ENCODE results near the gene ASB5.
"Not testable (repeated sequence)": the region's sequence is repeated elsewhere in the genome, so short reads cannot be mapped to it uniquely, and the experiment has no call there.

The ASB5 gene

GRCh38 chr4:176306837-176307665 is 38.0 kb upstream of the ASB5 start:
- POLR2A ChIA-PET, result no interaction called here
- no peak for TF ChIP-seq CTCF (IDR thresholded peaks at IDR 0.05; ENCODE audit: insufficient read depth, low read length, missing control alignments)

GRCh38 chr4:176303938-176304337 is 34.9 kb upstream of the ASB5 start:
- TF ChIP-seq CTCF (IDR thresholded peaks at IDR 0.05; ENCODE audit: insufficient read depth, low read length, missing control alignments), result no peak
- CTCF ChIA-PET, result interaction anchor here (1.3 kb wide), 1 partner anchor 36 kb away, joined by 3 read pairs; no protein-coding TSS in a partner anchor
- DNase-seq (ENCODE audit: low read depth, low spot score), result no peak

More at GRCh38 chr4:176306837-176307665, 38.0 kb upstream of the ASB5 start:
- H3K4me3 ChIP-seq (ENCODE audit: low read depth, low read length), result no peak overlapping the region
- no peak for DNase-seq (ENCODE audit: low read depth, low spot score)
- CTCF ChIA-PET, result interaction anchor here (2.0 to 2.2 kb wide), 3 partner anchors 12 to 30 kb away, joined by 4 to 7 read pairs (median 5); partner anchors contain the start of gene SPCS3

GRCh38 chr4:176302283-176303275 is 33.6 kb upstream of the ASB5 start:
- TF ChIP-seq CTCF (IDR thresholded peaks at IDR 0.05; ENCODE audit: insufficient read depth, low read length, missing control alignments), result no peak
- H3K4me3 ChIP-seq (ENCODE audit: low read depth, low read length), result no peak overlapping the region
- ChIA-PET POLR2A (no interaction called here), CTCF (interaction anchor here (0.7 to 1.6 kb wide), 4 partner anchors 9 to 38 kb away, joined by 3 to 6 read pairs (median 4); no protein-coding TSS in a partner anchor)
- DNase-seq (ENCODE audit: low read depth, low spot score), result peak; percentile 37

More at GRCh38 chr4:176303938-176304337, 34.9 kb upstream of the ASB5 start:
- POLR2A ChIA-PET, result no interaction called here
- no peak overlapping the region for H3K4me3 ChIP-seq (ENCODE audit: low read depth, low read length)

DNA sequence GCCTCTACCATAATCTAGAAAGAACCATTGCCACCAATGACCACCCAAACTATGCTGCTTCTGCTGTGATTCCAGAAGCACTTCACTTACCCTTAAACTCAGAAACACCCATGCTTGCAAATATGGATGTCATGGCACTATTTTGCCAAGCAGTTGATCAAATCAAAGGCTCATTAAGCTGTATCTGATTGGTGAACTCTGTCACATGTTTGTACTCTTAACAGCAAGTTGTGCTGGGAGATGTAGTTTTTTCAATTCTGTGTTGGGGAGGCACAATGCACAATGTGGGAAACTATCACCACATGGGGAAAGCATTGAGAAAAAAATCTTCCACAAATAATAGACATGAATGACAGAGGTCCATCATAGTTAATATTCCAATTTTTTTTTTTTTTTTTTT is 31.5 kb upstream of the ASB5 start:
- ChIA-PET POLR2A (no interaction called here), CTCF (no interaction called here)
- DNase-seq (ENCODE audit: low read depth, low spot score), result no peak
- no peak overlapping the region for H3K4me3 ChIP-seq (ENCODE audit: low read depth, low read length)
- no peak for TF ChIP-seq CTCF (IDR thresholded peaks at IDR 0.05; ENCODE audit: insufficient read depth, low read length, missing control alignments)

- H3K4me3 ChIP-seq (ENCODE audit: low read depth, low read length), result no peak overlapping the region
- no peak for TF ChIP-seq CTCF (IDR thresholded peaks at IDR 0.05; ENCODE audit: insufficient read depth, low read length, missing control alignments)
- no peak for DNase-seq (ENCODE audit: low read depth, low spot score)
- POLR2A ChIA-PET, result no interaction called here
- CTCF ChIA-PET, result no interaction called here
These were observed 31.0 kb upstream of the ASB5 start for GRCh38 chr4:176300036-176300435.

DNA sequence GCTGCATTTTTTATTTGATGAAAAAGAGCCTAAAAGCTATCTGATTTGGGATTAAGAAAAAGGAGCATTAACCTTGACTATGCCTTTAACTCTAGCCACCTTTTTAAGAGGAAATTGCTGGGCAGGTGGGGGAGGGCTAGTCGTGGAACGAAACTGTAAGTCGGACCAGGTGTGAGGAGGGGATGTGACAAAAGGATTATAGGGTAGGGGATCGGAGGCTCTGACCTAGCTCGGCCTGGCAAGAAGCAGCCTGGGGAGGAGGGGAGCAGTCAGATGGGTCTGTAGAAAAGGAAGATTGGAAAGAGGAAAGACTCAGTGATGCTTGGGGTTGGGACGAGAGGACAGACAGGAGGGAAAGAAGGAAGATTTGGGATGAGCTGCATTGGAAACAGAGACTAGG is 29.6 kb upstream of the ASB5 start:
- no peak for DNase-seq (ENCODE audit: low read depth, low spot score)
- CTCF ChIA-PET, result no interaction called here
- POLR2A ChIA-PET, result no interaction called here
- no peak overlapping the region for H3K4me3 ChIP-seq (ENCODE audit: low read depth, low read length)
- no peak for TF ChIP-seq CTCF (IDR thresholded peaks at IDR 0.05; ENCODE audit: insufficient read depth, low read length, missing control alignments)

- POLR2A ChIA-PET; H3K4me3 ChIP-seq (ENCODE audit: low read depth, low read length); CTCF ChIA-PET; DNase-seq (ENCODE audit: low read depth, low spot score): not testable (repeated sequence)
These were observed 26.9 kb upstream of the ASB5 start for GRCh38 chr4:176295907-176296306.
